IPS-18a (cell line): Measurements from ENCODE around the gene NFATC2.
"Not testable (repeated sequence)": the region's sequence is repeated elsewhere in the genome, so short reads cannot be mapped to it uniquely, and the experiment has no call there.

Source experiments
- H3K27ac ChIP-seq: one replicate; pipeline ENCODE4 v1.5.1; 2013; ENCODE audit warnings: low read length
- H3K27me3 ChIP-seq: one replicate; pipeline ENCODE4 v1.6.1; 2013; ENCODE audit warnings: mild to moderate bottlenecking, low read length; ENCODE audit not compliant: control insufficient read depth, insufficient read depth
- H3K36me3 ChIP-seq: one replicate; pipeline ENCODE4 v1.6.1; 2013; ENCODE audit warnings: low read depth, low read length; ENCODE audit not compliant: control insufficient read depth
- H3K4me1 ChIP-seq: one replicate; pipeline ENCODE4 v1.6.1; 2013; ENCODE audit warnings: low read depth, low read length; ENCODE audit not compliant: control insufficient read depth
- H3K4me3 ChIP-seq: one replicate; pipeline ENCODE4 v1.5.1; 2013; ENCODE audit warnings: low read length
- H3K9ac ChIP-seq: one replicate; pipeline ENCODE4 v1.6.1; 2013; ENCODE audit warnings: mild to moderate bottlenecking, low read length, moderate library complexity
- H3K9me3 ChIP-seq: one replicate; pipeline ENCODE4 v1.6.1; 2013; ENCODE audit warnings: low read depth, low read length; ENCODE audit not compliant: control insufficient read depth

NFATC2 gene

DNA sequence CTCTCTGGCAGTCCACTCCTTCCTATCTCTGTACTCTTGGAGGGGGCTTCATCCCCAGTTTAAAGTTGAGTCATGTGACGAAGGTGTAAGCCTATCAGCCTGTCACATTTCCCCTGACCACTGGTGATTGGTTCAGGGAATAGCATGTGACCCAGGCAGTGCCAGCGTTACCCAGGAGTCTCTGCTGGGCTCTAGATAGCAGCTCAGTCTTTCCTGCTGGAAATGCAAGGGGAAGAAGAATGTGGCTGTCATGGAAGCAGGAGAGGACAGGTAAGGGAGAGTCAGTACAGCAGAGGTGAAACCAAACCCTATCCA lies 35.6 kb upstream of the NFATC2 start:
- Histone ChIP-seq H3K4me3 (no peak overlapping the region), H3K4me1 (no peaks in the 10 kb centered on the region), H3K27me3 (no peaks in the 10 kb centered on the region), H3K27ac (no peak overlapping the region), H3K36me3 (no peaks in the 10 kb centered on the region), H3K9me3 (no peaks in the 10 kb centered on the region), H3K9ac (no peak overlapping the region)

DNA sequence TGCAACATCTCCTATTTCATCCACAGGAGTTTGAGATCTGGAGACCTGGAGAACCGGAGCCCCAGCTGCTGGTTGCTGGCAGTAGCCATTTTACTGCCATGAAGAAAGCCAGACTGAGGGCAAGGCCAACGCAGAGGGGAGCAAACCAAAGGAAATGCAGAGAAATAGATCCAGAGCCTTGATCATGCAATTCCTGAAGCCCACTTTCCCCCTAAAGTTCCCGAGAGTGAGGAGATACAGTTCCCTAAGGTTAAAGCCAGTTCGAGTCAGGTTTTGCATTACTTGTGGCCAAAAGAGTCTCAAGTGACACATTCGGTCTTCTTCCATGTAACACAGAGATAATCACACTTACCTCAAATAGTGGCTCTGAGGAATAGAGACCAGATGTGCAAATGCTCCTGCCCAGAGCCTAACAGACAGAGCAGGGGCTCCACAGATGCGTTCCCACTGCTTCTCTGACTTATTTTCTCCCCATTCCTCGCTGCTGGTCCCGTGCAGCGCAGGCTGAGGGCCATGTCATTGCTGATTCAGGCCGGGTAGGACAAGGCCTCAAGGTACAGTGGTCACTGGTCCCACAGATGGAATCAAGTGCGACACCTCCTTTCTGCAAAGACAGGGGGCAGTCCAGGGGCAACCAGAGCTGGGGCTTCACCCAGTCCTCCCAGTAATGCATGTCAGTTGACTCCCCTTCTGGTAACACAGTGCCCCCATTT lies 35.1 kb upstream of the NFATC2 start:
- no peaks in the 10 kb centered on the region for H3K36me3 ChIP-seq
- no peaks in the 10 kb centered on the region for H3K9me3 ChIP-seq
- H3K4me1 ChIP-seq, result no peaks in the 10 kb centered on the region
- no peak overlapping the region for H3K4me3 ChIP-seq
- no peak overlapping the region for H3K27ac ChIP-seq
- H3K27me3 ChIP-seq, result no peaks in the 10 kb centered on the region
- H3K9ac ChIP-seq, result no peak overlapping the region

DNA sequence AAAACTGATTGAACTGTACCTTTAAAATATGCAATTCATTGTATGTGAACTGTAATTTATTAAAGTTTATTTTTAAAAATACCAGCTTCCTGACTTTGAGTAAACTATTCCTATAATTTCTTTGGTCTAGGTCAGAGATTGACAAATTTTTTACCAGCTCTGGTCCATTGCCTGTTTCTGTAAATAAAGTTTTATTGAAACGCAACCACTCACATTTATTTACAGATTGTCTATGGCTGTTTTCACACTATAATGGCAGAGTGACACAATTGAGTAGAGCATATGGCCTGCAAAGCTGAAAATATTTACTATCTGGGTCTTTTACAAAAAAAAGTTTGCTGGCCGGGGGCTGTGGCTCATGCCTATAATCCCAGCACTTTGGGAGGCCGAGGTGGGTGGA lies 33.0 kb upstream of the NFATC2 start:
- no peaks in the 10 kb centered on the region for H3K27me3 ChIP-seq
- no peak overlapping the region for H3K27ac ChIP-seq
- H3K4me1 ChIP-seq, result no peaks in the 10 kb centered on the region
- no peaks in the 10 kb centered on the region for H3K9me3 ChIP-seq
- no peak overlapping the region for H3K4me3 ChIP-seq
- no peaks in the 10 kb centered on the region for H3K36me3 ChIP-seq
- H3K9ac ChIP-seq, result no peak overlapping the region

DNA sequence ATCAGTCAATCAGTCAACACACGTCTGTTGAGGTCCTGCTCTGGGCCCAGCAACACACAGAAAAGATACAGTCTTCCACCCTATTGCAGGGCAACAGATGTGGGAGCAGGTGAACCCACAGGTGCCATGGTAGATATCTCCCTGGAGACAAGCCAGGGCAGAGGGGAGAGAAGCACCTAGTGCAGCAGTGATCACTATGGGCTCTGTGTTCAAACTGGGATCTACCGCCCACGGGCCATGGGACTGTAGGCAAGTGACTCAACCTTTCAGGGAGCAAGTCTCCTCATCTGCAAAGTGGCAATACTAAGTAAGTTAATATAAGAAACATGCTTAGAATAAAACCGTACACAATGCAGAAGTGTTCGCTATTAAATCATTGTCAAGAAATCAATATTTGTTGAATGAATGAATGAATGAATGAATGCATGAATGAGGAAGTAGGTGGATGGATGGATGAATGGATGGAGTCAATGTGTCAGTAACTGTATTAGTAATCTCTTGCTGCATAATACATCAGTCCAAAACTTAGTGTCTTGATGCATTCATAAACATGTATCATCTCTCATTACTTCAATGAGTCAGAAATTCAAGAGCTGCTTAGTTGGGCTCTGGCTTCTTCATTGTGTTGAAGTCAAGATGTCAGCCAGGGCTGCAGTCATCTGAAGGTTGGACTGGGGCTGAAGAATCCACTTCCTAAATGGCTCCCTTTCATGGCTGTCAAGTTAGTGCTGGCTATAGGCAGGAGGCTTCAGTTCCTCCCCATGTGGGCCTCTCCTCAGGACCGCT lies 31.9 kb upstream of the NFATC2 start:
- Histone ChIP-seq H3K27me3 (no peaks in the 10 kb centered on the region), H3K9ac (no peak overlapping the region), H3K27ac (no peak overlapping the region), H3K36me3 (no peaks in the 10 kb centered on the region), H3K4me1 (no peaks in the 10 kb centered on the region), H3K9me3 (no peaks in the 10 kb centered on the region), H3K4me3 (no peak overlapping the region)

DNA sequence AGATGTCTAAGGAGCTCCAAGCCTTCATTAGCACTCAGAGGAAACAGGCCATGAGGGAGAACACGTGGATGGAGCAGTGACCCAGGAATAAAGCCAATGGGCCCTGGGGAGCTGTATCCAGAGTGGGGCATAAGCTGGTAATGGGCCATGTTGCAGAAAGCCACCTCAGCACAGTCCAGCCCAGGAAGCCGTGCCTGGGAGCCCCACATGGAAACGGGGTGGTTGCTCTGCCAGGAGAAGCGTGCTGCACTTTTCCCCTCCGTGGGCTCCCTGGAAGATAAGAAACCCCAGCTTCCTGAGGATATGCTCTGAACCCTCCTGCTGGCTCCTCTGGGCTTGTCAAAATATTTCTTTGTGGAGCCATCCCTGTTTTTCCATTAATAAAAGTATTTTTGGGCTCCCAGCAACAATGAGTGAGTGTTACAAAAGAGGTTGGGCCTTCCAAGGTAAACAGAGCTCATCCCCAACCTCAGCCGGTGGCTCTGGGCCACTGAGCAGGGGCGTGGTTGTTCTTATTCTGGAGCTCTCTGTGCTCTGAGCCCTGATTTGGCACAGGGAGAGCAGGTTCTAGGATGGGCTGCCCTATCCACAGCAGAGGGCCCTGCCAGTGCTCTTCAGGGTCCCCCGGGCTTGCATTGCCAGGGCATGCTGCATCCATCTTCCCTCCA lies 31.2 kb upstream of the NFATC2 start:
- Histone ChIP-seq H3K27ac (no peak overlapping the region), H3K27me3 (no peaks in the 10 kb centered on the region), H3K36me3 (no peaks in the 10 kb centered on the region), H3K4me3 (no peak overlapping the region), H3K9me3 (no peaks in the 10 kb centered on the region), H3K9ac (no peak overlapping the region), H3K4me1 (no peaks in the 10 kb centered on the region)

DNA sequence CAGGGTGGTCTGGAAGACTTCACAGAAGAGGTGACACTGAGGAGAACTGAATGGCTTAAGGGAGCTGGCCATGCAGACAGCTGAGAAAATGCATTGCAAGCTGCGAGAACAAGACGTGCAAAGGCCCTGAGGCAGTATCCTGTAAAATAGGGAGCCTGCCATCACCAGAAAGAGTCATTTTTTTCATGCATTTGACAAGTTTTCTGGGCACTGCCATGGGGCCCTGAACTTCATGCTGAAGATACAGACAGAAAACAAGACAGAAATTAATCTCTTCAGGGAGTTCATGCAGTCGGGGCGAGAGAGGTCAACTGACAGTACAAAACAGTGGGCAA lies 28.9 kb upstream of the NFATC2 start:
- Histone ChIP-seq H3K36me3 (no peaks in the 10 kb centered on the region), H3K27me3 (no peaks in the 10 kb centered on the region), H3K27ac (no peak overlapping the region), H3K4me3 (no peak overlapping the region), H3K9me3 (no peaks in the 10 kb centered on the region), H3K4me1 (no peaks in the 10 kb centered on the region), H3K9ac (no peak overlapping the region)

DNA sequence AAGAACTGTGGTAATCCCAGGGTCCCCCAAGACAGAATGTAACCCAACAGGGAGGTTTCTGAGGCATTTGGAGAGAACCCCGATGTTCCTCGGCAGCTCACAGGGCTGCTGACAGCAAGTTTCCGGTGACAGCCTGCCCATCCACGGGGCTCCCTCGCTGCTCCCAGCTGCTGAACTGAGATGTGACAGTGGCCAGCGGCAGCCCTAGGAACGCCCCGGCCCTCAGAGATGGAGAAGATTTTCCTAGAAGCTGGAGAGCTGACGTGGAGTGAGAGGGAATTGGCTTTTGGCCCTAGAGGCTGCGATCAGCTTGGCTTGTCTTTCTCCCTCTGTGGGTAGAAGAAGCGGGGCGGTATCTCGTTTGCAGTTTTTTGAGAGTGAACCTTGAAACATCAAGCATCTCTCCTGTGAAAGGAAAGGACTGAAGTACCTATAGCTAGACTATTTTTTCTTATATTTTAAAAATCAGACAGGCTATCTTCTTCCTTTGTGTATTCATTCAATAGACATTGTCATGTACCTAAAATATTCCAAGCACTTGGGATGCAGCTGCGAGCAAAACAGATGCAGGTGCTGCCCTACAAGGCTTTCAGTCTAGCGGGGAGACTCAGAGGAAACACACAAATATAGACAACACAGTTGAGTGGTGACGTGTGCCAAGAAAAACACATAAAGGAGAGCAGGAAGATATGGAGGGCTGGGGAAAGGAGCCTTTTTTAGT lies 28.4 kb upstream of the NFATC2 start:
- no peak overlapping the region for H3K27ac ChIP-seq
- H3K9ac ChIP-seq, result no peak overlapping the region
- H3K4me3 ChIP-seq, result no peak overlapping the region
- H3K36me3 ChIP-seq, result no peaks in the 10 kb centered on the region
- no peaks in the 10 kb centered on the region for H3K4me1 ChIP-seq
- no peaks in the 10 kb centered on the region for H3K27me3 ChIP-seq
- H3K9me3 ChIP-seq, result no peaks in the 10 kb centered on the region

DNA sequence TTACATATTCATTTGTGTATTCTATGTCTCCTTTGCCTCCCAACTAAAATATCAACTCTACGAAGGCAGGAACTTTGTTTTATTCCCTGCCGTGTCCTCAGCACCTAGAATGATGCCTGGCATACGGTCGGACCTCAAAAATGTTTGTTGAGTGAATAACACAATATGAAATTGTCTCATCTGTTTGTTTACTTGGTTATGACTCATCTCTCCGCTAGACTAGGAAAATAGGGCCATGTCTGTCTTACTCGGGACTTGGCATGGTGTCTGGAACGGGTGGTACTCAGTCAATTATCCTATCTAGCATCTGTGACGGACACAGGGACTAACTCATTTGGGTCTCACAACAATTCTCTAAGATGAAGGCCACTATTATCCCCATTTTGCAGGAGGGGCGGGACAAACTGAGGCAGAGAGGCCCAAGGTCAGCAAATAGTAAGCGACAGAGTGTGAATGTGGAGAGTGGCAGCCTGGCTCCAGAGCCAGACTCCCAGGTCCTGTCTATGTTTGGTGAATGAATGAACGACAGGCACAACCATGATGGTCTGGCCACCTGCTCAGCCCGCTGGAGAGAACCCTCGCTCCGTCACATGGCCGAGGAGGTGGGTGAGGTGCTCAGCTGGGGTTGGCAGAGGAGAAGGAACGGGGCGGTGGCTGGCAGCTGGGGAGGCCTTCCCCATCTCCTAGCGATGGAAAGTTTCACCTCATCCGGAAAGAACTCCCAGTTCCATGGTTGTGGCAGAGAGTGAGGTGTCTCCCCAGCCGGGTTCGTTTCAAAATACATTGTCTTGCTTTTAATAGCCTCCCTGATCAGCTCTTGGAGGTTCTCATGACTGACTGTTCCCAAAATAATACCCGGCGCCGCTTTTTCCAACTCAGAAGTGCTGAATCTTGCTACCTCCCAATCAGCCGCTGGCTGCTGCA lies 27.6 kb upstream of the NFATC2 start:
- no peaks in the 10 kb centered on the region for H3K4me1 ChIP-seq
- no peak overlapping the region for H3K27ac ChIP-seq
- H3K9ac ChIP-seq, result no peak overlapping the region
- no peaks in the 10 kb centered on the region for H3K9me3 ChIP-seq
- no peak overlapping the region for H3K4me3 ChIP-seq
- H3K27me3 ChIP-seq, result no peaks in the 10 kb centered on the region
- no peaks in the 10 kb centered on the region for H3K36me3 ChIP-seq

DNA sequence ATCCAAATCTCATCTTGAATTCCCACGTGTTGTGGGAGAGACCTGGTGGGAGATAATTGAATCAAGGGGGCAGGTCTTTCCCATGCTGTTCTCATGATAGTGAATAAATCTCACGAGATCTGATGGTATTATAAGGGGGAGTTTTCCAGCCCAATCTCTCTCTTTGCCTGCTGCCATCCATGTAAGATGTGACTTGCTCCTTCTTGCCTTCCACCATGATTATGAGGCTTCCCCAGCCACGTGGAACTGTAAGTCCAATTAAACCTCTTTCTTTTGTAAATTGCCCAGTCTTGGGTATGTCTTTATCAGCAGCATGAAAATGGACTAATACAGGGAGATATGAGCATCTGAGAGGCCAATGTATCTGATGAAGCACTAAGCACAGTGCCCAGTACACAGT lies 26.0 kb upstream of the NFATC2 start:
- not testable (repeated sequence) for H3K4me1 ChIP-seq, H3K36me3 ChIP-seq
- H3K27me3 ChIP-seq, result peaks cover 12% of the 10 kb centered on the region

DNA sequence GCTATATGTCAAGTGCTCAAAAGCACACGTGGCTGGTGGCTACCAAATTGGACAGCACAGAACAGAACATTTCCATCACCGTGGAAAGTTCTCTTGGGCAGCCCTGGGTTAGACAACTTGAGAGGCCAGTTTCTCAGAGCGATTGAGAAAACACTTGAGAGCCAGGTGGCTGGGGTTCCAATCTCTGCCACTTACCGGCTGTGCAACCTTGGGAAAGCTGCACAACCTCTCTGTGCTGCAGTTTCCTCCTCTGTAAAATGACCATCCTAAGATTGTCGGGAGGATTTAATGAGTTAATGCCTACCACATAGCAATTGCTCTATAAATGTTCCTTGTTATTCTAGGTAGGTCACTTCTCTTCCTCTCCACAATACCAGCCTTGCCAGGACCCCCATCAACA lies 25.1 kb upstream of the NFATC2 start:
- no peak overlapping the region for H3K9ac ChIP-seq
- no peak overlapping the region for H3K4me3 ChIP-seq
- no peak overlapping the region for H3K27ac ChIP-seq
- no peaks in the 10 kb centered on the region for H3K9me3 ChIP-seq
- peaks cover 9% of the 10 kb centered on the region for H3K4me1 ChIP-seq
- no peaks in the 10 kb centered on the region for H3K36me3 ChIP-seq
- peaks cover 21% of the 10 kb centered on the region for H3K27me3 ChIP-seq

More for the DNA sequence above, 26.0 kb upstream of the NFATC2 start:
- H3K9me3 ChIP-seq, H3K9ac ChIP-seq, H3K27ac ChIP-seq, H3K4me3 ChIP-seq: not testable (repeated sequence)

DNA sequence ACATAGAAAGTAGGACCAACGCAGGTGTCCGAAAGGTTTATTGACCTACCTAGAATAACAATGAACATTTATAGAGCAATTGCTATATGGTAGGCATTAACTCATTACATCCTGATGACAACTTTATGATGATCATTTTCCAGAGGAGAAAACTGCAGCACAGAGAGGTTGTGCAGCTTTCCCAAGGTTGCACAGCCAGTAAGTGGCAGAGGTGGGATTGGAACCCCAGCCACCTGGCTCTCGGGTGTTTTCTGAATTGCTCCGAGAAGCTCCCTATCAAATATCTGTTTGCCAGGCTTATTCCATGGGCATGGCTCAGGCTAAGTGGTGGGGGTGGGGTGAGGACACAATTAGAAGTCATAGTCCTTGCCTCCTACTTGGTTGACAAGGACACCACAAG lies 24.1 kb upstream of the NFATC2 start:
- no peak overlapping the region for H3K27ac ChIP-seq
- no peaks in the 10 kb centered on the region for H3K9me3 ChIP-seq
- no peak overlapping the region for H3K4me3 ChIP-seq
- peaks cover 31% of the 10 kb centered on the region for H3K27me3 ChIP-seq
- H3K4me1 ChIP-seq, result peaks cover 9% of the 10 kb centered on the region
- no peak overlapping the region for H3K9ac ChIP-seq
- no peaks in the 10 kb centered on the region for H3K36me3 ChIP-seq
